MM.1S (cell line): ENCODE measurements around the gene DNAH5.

Experiments used
- EZH2phosphoT487 ChIP-seq: fragments of 300-600 bp; sonication (generic); IDR thresholded peaks from 2 replicates; pipeline ENCODE4 v1.6.1; 2018; ENCODE audit warnings: antibody characterized with exemption, low read length
- TF ChIP-seq, protein P1 (sequence below): fragments of 300-600 bp; sonication (generic); IDR thresholded peaks from 2 replicates; pipeline ENCODE4 v1.5.1; 2016; ENCODE audit warnings: antibody characterized with exemption, low read length, mixed read lengths

DNA sequence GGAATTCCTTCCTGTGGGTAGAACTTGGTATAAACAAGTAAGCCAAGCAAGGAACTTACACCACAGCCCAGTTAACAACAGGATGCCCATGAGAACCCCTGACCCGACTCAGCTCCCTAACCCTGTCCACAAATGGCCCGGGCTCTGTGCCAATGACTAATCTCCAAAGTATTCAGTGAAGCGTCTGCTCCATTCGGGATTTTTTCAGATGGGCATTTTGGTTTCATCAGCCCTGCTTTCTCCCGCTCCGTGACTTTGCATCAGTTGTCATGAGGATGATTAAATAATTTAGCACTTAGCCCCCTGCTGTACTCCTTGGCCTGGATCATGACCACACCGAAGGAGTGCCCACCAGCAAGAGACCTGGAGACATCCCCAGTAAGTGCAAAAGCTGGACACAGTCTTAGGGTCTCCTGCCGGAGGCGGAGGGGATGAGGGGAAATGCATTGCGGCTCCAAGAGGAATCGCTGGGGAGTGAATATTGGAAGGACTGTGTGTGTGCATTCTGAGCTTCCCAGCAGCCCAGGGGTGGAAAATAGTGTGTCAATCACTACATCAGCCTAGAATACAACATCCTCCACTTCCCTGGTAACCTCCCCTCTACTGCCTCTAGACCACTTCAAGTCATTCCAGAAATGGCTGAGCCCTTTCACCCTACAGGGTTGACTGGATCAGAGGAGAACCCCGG lies 41.4 kb upstream of the DNAH5 start:
- TF ChIP-seq, protein P1, sequence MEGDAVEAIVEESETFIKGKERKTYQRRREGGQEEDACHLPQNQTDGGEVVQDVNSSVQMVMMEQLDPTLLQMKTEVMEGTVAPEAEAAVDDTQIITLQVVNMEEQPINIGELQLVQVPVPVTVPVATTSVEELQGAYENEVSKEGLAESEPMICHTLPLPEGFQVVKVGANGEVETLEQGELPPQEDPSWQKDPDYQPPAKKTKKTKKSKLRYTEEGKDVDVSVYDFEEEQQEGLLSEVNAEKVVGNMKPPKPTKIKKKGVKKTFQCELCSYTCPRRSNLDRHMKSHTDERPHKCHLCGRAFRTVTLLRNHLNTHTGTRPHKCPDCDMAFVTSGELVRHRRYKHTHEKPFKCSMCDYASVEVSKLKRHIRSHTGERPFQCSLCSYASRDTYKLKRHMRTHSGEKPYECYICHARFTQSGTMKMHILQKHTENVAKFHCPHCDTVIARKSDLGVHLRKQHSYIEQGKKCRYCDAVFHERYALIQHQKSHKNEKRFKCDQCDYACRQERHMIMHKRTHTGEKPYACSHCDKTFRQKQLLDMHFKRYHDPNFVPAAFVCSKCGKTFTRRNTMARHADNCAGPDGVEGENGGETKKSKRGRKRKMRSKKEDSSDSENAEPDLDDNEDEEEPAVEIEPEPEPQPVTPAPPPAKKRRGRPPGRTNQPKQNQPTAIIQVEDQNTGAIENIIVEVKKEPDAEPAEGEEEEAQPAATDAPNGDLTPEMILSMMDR = no peak
- no peak for TF ChIP-seq EZH2phosphoT487
